ENCODE measurements around the gene GAK.

Gene GAK

DNA sequence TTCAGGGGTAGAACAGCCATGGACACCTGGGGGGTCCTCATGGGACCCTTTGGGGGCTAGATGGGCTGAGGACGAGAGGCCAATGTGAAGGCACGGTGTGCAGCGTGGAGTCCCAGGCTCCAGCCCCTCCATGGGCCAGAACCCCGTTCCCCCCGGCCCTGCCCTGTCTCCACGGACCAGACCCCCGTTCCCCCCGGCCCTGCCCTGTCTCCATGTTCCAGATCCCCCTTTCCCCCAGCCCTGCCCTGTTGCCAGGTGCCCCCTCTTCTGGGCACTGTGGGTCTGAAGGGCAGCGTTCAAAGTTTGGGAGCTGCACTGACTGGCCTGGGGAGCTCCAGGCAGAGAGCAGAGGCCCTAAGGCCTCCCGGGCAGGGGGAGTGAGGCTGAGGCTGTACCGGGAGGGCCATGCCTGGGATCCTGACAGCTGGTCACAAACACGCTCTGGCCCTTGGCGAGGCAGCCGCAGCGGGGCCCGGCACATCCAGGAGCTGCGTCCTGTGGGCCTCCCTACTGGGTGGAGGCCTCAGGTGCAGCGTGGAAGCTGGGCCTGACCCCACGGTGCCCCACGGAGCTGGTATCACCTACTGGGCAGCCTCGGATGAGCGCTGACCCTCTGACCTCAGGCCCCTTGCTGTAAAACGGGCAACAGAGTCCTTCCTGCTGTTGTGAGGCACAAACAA, 32.4 kb upstream of the GAK start:
- no peak for DNase-seq (ENCODE audit: low read depth)

DNA sequence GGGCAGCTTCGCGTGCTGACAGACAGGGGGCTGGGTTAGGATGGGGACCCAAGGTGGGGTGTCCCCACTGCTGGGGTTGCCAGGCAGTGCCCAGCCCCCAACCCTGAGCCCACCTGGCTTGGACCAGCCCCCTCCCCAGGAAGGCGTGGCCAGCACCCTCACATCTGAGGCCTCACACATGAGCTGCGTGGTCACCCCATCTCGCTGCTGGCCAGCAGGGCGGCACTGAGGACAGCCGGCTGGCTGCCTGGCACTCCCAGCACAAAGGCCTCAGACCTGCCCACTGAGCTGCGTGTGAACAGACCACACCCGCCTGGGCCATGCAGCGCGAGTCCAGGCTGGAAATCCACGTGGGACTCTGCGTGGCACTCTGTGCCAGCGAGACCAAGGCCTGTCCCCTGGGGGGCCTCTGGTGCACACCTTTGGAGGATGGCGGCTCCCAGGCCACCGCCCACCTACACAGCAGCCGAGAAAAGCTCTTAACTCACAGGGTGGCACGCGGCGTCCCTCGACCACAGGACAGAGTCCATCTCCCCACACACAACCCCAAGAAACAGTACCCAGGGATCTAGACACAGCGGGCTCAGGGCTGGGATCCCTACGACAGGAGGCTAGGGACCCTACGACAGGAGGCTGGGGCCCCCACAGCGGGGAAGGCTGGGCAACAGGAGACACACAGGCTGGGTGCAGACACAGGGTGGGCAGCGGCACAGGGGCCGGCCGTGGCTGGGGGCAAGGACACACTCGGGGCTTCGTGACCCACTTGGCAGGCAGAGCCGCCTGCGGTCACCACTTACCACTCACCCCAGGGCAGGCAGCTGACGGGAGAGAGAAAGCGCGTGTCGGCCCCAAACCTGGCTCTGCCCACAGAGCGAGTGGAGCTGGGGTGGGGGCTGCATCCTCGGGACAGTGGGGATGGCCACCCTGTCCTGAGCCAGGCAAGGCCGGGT, 31.4 kb upstream of the GAK start:
- DNase-seq (ENCODE audit: low read depth): no peak

DNA sequence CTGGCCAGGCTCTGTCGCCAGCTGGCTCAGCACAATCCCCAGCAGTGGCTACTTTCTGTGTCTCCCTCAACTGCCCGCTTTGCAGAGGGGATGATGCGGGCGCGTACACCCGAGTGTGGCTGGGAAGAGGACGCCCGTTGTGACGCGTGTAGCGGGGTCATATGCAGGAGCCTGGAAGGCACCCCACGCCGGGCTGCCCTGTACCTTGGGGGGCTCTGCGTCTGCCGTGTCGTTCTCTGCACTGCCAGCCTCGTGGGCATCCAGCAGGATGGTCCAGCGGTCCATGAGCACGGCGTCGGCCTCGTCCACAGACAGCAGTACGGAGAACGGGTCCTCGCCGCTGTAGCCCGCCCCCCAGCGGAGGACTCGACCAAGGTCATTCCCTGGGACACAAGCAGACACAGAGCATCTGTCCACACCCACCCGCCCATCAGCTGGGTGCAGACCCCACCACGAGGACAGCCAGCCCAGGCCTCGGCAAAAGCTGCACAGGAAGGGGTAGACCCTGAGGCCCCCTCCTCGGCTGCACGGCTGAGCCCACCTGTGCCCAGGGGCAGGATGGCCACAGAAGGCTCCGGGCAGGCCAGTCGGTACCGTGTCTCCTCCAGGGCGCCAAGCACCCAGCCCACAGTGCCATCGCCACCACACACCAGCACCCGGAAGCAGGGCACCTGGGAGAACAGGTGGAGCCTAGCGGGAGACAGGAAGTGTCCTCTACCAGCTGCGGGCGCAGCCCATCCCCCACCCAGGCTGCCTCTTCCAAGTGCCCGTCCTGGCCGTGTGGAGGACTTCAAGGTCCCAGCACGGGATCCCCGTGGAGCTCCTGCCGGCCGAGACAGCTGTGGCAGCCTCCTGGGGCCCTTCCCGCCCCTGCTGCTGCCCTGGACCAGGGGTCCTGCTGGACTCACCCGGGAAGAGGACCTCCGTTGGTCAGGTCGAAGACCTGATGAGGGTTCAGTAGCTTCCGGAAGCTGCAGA, 30.4 kb upstream of the GAK start:
- DNase-seq (ENCODE audit: low read depth): no peak

DNA sequence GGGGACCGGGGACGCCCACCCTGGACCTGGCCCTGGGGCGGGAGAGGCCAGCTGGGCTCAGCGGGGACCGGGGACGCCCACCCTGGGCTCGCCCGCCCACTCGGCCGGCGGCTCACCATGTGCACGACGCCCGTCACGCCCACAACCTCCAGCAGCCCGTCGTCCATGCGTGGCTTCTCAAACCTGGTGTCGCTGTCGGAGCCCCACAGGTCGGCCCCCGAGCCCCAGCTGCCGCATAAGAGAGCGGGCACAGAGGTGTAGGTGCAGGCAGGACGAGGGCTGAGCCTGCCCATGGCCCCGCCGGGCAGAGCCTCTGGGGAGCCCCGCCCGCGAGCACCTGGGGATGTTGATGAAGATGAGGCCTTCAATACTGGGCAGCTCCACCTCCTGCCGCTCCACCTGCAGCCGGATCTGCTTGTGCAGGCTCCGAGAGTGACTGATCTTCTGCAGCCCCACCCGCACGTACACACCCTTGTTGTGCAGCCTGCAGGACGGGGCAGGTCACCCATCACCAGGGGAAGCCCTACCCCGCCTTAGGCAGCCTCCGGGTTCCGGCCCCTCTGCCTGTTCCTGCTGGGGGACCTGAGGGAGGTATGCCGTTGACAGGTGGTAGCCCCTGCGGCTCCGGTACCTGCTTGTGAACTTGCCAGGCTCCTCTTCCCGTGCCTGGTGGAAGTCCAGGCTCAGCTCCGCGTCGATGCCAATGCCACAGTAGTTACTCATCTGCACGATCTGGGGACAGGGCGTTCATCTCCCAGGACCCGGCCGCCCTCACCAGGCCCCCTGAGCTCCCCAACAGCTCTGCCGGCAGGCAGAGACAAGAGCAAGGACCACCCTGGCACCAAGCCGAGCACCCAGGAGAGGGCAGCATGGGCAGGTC, 29.5 kb upstream of the GAK start:
- DNase-seq (ENCODE audit: low read depth): no peak

GRCh38 chr4:960636-961350, 28.7 kb upstream of the GAK start:
- no peak for DNase-seq (ENCODE audit: low read depth)

DNA sequence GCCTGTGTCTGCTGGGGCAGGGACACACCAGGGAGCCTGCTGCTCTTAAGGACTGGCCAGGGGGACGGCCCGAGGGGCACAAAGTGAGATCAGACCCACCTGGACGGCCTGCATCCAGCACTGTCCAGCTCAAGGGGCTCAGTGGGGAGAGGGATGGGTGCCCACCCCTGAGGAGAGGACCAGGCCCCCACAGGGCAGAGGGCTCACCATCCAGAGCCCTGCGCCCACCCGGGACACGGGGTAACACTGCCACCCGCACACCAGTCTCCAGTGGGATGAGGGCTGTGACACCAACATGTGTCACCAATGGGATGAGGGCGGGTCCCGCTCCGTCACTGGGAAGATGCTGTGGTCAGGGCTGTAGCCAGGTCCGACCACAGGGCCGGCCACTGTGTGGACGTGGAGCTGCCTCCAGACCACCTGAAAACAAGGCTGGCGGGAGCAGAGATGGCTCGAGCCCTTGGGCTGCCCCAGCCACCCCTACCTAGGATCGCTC, 28.1 kb upstream of the GAK start:
- DNase-seq (ENCODE audit: low read depth): no peak

- no peak for DNase-seq (ENCODE audit: low read depth)
Measured at GRCh38 chr4:959338-960139, 27.4 kb upstream of the GAK start.

GRCh38 chr4:958696-959337, 26.7 kb upstream of the GAK start:
- no peak for DNase-seq (ENCODE audit: low read depth)

DNA sequence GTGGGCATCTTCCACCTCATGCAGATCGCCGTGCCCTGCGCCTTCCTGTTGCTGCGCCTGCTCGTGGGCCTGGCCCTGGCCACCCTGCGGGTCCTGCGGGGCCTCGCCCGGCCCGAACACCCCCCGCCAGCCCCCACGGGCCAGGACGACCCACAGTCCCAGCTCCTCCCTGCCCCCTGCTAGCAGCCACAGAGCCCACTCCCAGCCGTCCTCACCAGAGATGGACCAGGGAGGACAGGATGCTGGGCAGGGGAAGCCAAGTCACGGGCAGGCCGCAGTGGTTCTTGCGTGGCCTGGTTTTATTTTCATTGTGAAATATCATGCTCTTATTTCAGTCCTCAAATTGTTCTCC, 26.2 kb upstream of the GAK start:
- no peak for DNase-seq (ENCODE audit: low read depth)

DNA sequence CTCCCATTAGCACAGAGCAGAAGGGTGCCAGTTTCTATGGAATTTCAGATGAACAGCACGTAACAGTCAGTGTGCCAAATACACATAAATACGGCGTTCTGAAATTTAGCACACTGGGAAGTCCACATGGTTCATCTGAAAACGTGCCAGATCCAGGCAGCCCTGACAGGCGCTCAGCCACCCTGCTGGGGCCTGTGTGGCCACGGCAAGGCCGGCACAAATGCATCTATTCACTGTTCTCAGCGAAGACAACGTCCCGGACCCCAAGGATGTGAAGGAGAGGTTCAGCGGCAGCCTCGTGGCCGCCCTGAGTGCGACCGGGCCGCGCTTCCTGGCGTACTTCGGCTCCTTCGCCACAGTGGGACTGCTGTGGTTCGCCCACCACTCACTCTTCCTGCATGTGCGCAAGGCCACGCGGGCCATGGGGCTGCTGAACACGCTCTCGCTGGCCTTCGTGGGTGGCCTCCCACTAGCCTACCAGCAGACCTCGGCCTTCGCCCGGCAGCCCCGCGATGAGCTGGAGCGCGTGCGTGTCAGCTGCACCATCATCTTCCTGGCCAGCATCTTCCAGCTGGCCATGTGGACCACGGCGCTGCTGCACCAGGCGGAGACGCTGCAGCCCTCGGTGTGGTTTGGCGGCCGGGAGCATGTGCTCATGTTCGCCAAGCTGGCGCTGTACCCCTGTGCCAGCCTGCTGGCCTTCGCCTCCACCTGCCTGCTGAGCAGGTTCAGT, 25.6 kb upstream of the GAK start:
- DNase-seq (ENCODE audit: low read depth): no peak

DNA sequence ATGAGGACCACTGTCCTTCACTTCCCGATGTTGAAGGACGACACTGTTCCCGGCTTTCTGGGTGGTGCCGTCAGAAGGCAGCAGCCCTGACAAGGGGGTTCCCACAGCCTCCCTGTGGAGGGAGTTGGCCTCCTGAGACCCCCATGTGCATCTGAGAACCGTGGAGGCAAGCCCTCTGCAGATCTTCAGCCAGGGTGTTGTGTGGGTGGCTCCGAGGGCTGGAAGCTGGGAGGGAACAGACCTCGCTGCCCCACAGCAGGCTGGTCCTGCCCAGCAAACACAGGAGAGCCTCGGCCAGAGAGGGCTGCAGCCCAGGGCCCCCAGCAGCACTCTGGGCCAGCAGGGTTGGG, 25.1 kb upstream of the GAK start:
- DNase-seq (ENCODE audit: low read depth): no peak

DNA sequence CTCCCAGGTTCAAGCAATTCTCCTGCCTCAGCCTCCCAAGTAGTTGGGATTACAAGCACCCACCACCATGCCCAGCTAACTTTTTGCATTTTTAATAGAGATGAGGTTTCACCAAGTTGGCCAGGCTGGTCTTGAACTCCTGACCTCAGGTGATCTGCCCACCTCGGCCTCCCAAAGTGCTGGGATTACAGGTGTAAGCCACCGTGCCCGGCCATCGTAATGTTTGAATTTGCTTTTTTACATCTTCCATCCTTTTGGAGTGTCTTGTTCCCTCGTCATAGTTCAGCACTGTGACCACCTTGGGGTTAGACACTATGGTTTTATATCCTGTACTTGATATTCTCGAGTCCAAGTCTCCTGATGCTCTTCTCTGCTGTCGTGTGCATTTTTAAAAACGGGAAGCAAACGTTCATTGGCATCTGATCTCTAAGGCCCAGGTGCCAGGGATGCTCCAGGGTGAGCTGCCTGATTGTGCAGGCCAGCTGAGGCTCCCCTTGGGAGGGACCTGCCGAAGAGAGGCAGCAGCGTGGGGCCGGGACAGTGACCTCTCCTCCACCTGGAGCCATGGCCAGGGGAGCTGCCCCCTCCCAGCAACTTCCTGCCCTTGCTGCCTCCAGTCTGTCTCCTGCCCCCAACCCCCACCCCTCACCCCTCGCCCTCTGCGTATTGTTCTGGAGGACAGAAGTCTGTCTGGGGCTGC, 24.6 kb upstream of the GAK start:
- DNase-seq (ENCODE audit: low read depth): no peak

GRCh38 chr4:955931-956381, 23.8 kb upstream of the GAK start:
- DNase-seq (ENCODE audit: low read depth): no peak

DNA sequence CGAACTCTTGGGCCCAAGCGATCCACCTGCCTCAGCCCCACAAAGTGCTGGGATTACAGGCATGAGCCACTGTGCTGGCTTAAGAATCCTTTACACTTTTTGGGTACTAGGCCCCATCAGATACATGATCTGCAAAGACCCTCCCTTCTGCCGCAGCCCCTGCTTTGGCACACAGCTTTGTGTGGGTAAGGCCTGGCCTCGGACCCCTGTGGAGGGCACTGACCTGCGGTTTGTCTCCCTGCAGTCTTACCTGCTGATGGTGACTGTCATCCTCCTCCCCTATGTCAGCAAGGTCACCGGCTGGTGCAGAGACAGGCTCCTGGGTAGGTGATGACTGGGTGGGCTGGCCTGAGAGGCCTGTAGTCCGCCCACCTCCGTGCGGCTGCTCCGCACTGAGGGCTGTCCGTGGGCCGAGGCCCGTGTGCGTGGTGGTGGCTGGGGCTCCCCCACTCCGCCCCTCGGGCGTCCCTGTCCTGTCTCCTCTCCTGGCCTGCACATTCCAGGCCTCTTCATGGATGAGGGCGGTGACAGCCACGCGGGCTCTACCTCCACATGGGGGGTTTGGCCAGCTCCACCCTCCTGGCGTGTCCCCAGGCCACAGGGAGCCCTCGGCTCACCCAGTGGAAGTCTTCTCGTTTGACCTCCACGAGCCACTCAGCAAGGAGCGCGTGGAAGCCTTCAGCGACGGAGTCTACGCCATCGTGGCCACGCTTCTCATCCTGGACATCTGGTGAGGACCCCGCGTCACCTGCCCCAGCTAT, 23.2 kb upstream of the GAK start:
- DNase-seq (ENCODE audit: low read depth): no peak

GRCh38 chr4:954211-955020, 22.3 kb upstream of the GAK start:
- no peak for DNase-seq (ENCODE audit: low read depth)

DNA sequence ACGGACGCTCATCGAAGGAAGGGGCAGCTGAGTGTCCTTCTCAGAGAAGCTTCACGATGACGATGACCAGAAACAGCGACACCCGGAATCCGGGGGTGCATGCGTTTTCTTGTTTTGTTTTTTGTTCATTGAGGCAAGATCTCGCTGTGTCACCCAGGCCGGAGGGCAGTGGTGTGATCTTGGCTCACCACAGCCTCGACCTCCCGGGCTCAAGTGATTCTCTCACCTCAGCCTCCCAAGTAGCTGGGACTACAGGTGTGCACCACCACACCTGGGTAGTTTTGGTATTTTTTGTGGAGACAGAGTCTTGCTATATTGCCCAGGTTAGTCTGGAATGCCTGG, 21.4 kb upstream of the GAK start:
- DNase-seq (ENCODE audit: low read depth): no peak
